ENCODE measurements around the gene PKP2. TPM values are rescaled to one million over a fixed set of nuclear protein-coding genes. Genes with fewer than 3 reads are reported as not detected.

The PKP2 gene
- total and polyA plus RNA-seq, 2 of the 13 experiments (the other 11 are each of a cell fraction or from before 2014, with no cell fraction given): 15.1 to 25.3 TPM

- H3K36me3 ChIP-seq (replicated peaks in 1 of 2; ENCODE audit: control insufficient read depth in 1 of 2, insufficient read depth in 2 of 2, low read length in 2 of 2): peaks cover 1 to 16% of the 10 kb centered on the region in 2 experiments; a peak in 2 of 5 replicates
- no peak for ATAC-seq
- H3K4me1 ChIP-seq (ENCODE audit: insufficient read depth, low read length): peaks cover 14% of the 10 kb centered on the region
- CTCF ChIA-PET (ENCODE audit: low intra/inter-chr PET ratio, low total read pairs): no interaction called here
- peaks cover 43% of the 10 kb centered on the region for H3K79me2 ChIP-seq (ENCODE audit: insufficient read depth, low read length)
- no TSS peak for BruUV-seq (replicated peaks)
- intact Hi-C loops (cut with micrococcal nuclease; ENCODE audit: unreplicated experiment): no loop called here
- H4K20me1 ChIP-seq (ENCODE audit: insufficient read depth, low read length): peaks cover 4% of the 10 kb centered on the region
- H3K27ac ChIP-seq (ENCODE audit: extremely low read length, insufficient read depth, low read length): no peak overlapping the region
- no peak overlapping the region for H2AFZ ChIP-seq (ENCODE audit: low read length)
- in situ Hi-C loops (cut with HindIII; ENCODE audit: extremely low pct_ligation_motif_present, low pct_unique_long_range_greater_than_20kb): no loop called here
- 88% methylated on average over 4 of the region's 4 CpGs for WGBS (ENCODE audit: low lambda C conversion rate)
- H3K4me3 ChIP-seq (replicated peaks in 1 of 3; ENCODE audit: insufficient read depth in 1 of 3, low read depth in 2 of 3, low read length in 3 of 3): no peak overlapping the region
- H3K9ac ChIP-seq (ENCODE audit: insufficient read depth, low read depth, low read length): no peak overlapping the region
- DNase-seq (ENCODE audit: low spot score): no peak
- H3K4me2 ChIP-seq (ENCODE audit: low read depth, low read length): no peak overlapping the region
- FAIRE-seq: no peak
- no peaks in the 10 kb centered on the region for H3K27me3 ChIP-seq (ENCODE audit: control insufficient read depth in 1 of 2, insufficient read depth in 2 of 2, low read length in 2 of 2)
- POLR2A ChIA-PET: no interaction called here
- TF ChIP-seq SP4 (CRISPR knock-in tag; IDR thresholded peaks at IDR 0.05) (no peak), ZNF781 (CRISPR knock-in tag; IDR thresholded peaks at IDR 0.05; ENCODE audit: borderline replicate concordance, not compliant biosample characterization) (no peak), SIN3A (IDR thresholded peaks at IDR 0.05; ENCODE audit: borderline replicate concordance, low read depth, low read length) (no peak), ATF7 (IDR thresholded peaks at IDR 0.05) (no peak), ATF7 (CRISPR knock-in tag; IDR thresholded peaks at IDR 0.05) (no peak), ELF1 (CRISPR knock-in tag; IDR thresholded peaks at IDR 0.05) (no peak), MEIS1 (CRISPR knock-in tag; IDR thresholded peaks at IDR 0.05; ENCODE audit: borderline replicate concordance) (no peak), TFAP4 (IDR thresholded peaks at IDR 0.05; ENCODE audit: borderline replicate concordance, low read depth) (no peak), KLF9 (CRISPR knock-in tag; IDR thresholded peaks at IDR 0.05; ENCODE audit: low read depth) (no peak), U2AF1 (optimal IDR thresholded peaks at IDR 0.05; ENCODE audit: low read depth, low read length) (no peak), LBX2 (CRISPR knock-in tag; IDR thresholded peaks at IDR 0.05; ENCODE audit: borderline replicate concordance) (no peak), ATRX (CRISPR knock-in tag; IDR thresholded peaks at IDR 0.05; ENCODE audit: borderline replicate concordance) (no peak), EED (CRISPR knock-in tag; IDR thresholded peaks at IDR 0.05) (no peak)
- H3K9me3 ChIP-seq (ENCODE audit: low read length): no peaks in the 10 kb centered on the region
Observed at GRCh38 chr12:32885831-32886230, 10.7 kb downstream of the PKP2 start.
